Uterus (tissue), 4 donors: Measurements from ENCODE around the gene THAP9. TPM values are rescaled to one million over a fixed set of nuclear protein-coding genes. Genes with fewer than 3 reads are reported as not detected.

Source experiments
- DNase-seq, 2 donors: peaks; one replicate each; pipeline ENCODE4 v3.0.0-alpha.2; 2019 to 2020
- H3K27ac ChIP-seq, 2 donors: fragments of 200-600 bp; sonication (generic); 1 replicate in 1 of 2; 2 replicates in 1 of 2; pipeline ENCODE4 v1.5.1; 2016 to 2018
- H3K27me3 ChIP-seq, 2 donors: fragments of 200-600 bp; sonication (generic); one replicate each; pipeline ENCODE4 v1.5.1; 2018 to 2019; ENCODE audit warnings: control low read depth in 1 of 2
- H3K36me3 ChIP-seq, 2 donors: fragments of 200-600 bp; sonication (generic); one replicate each; pipeline ENCODE4 v1.5.1; 2019; ENCODE audit warnings: control low read depth in 1 of 2
- H3K4me1 ChIP-seq, 2 donors: fragments of 200-600 bp; sonication (generic); one replicate each; pipeline ENCODE4 v1.5.1; 2018 to 2019; ENCODE audit warnings: control low read depth in 1 of 2
- H3K4me3 ChIP-seq, 2 donors: fragments of 200-600 bp; sonication (generic); 1 replicate in 1 of 2; 2 replicates in 1 of 2; pipeline ENCODE4 v1.5.1; 2018 to 2019; ENCODE audit warnings: mild to moderate bottlenecking in 1 of 2
- H3K9me3 ChIP-seq, 2 donors: fragments of 200-600 bp; sonication (generic); one replicate each; pipeline ENCODE4 v1.5.1; 2019; ENCODE audit warnings: control low read depth in 1 of 2
- CTCF ChIP-seq, 4 experiments: fragments of 200-600 bp in 2 of 4; fragments of 450-650 bp in 2 of 4; sonication (generic) in 2 of 4; IDR thresholded peaks; one replicate each; pipeline ENCODE4 v1.5.1; 2016 to 2019; ENCODE audit warnings: antibody characterized with exemption in 4 of 4, mild to moderate bottlenecking in 2 of 4, moderate library complexity in 1 of 4
- POLR2A ChIP-seq, 2 donors: fragments of 450-650 bp; IDR thresholded peaks; one replicate each; pipeline ENCODE4 v1.6.1; 2016; ENCODE audit warnings: antibody characterized with exemption in 2 of 2, mild to moderate bottlenecking in 1 of 2, moderate library complexity in 1 of 2
- intact Hi-C: fragments of 100-400 bp; cut with DNase I; formaldehyde crosslinking; loops from one replicate; pipeline ENCODE4 v1.15.1; 2023; ENCODE audit warnings: low total_unique reads
- total RNA-seq, 4 donors: library from RNA; depleted of rRNA in 3 of 4; stranded (reverse); fragments of >200 nt in 3 of 4; gene quantifications; one replicate each; pipeline versions ENCODE4 v1.1.0 to v1.2.4, GENCODE V29; 2014 to 2023
- donor health status: DM: yes; HTN: yes; CAD: no.

Gene THAP9
- total RNA-seq, 4 donors from 2014 or later, result 2.3 to 26.9 (median 6.5) TPM

- TF ChIP-seq CTCF (IDR thresholded peaks at IDR 0.05) (no peak), POLR2A (IDR thresholded peaks at IDR 0.05) (no peak)
- H3K36me3 ChIP-seq, result no peaks in the 10 kb centered on the region
Observed at GRCh38 chr4:82939414-82939813, 38.9 kb downstream of the THAP9 start.

GRCh38 chr4:82947498-82947897 lies 47.0 kb downstream of the THAP9 start:
- no peaks in the 10 kb centered on the region for H3K27me3 ChIP-seq
- H3K36me3 ChIP-seq, result no peaks in the 10 kb centered on the region
- intact Hi-C loops, result no loop called here
- no peak for DNase-seq
- H3K4me1 ChIP-seq, result no peaks in the 10 kb centered on the region
- no peaks in the 10 kb centered on the region for H3K9me3 ChIP-seq
- no peak for TF ChIP-seq POLR2A (IDR thresholded peaks at IDR 0.05)
- TF ChIP-seq CTCF (IDR thresholded peaks at IDR 0.05), result no peak
- no peak overlapping the region for H3K27ac ChIP-seq
- no peak overlapping the region for H3K4me3 ChIP-seq

More at GRCh38 chr4:82939414-82939813, 38.9 kb downstream of the THAP9 start:
- H3K27ac ChIP-seq, result no peak overlapping the region
- no peaks in the 10 kb centered on the region for H3K4me1 ChIP-seq
- intact Hi-C loops, result no loop called here
- no peaks in the 10 kb centered on the region for H3K27me3 ChIP-seq
- DNase-seq, result no peak
- H3K9me3 ChIP-seq, result no peaks in the 10 kb centered on the region
- H3K4me3 ChIP-seq, result no peak overlapping the region

GRCh38 chr4:82948647-82949204 lies 48.2 kb downstream of the THAP9 start:
- H3K9me3 ChIP-seq, result no peaks in the 10 kb centered on the region
- no peaks in the 10 kb centered on the region for H3K36me3 ChIP-seq
- H3K27ac ChIP-seq, result no peak overlapping the region
- no peak for DNase-seq
- H3K4me1 ChIP-seq, result no peaks in the 10 kb centered on the region
- H3K4me3 ChIP-seq, result no peak overlapping the region
- no peaks in the 10 kb centered on the region for H3K27me3 ChIP-seq
- intact Hi-C loops, result no loop called here
- TF ChIP-seq CTCF (IDR thresholded peaks at IDR 0.05) (no peak), POLR2A (IDR thresholded peaks at IDR 0.05) (no peak)

- Histone ChIP-seq H3K27ac (no peak overlapping the region), H3K36me3 (no peaks in the 10 kb centered on the region), H3K27me3 (no peaks in the 10 kb centered on the region), H3K4me1 (no peaks in the 10 kb centered on the region), H3K9me3 (no peaks in the 10 kb centered on the region), H3K4me3 (no peak overlapping the region)
- TF ChIP-seq POLR2A (IDR thresholded peaks at IDR 0.05), result no peak
- DNase-seq, result no peak
- intact Hi-C loops, result no loop called here
Observed at GRCh38 chr4:82951196-82951595, 50.7 kb downstream of the THAP9 start.

- Histone ChIP-seq H3K27me3 (no peaks in the 10 kb centered on the region), H3K27ac (no peak overlapping the region), H3K4me1 (no peaks in the 10 kb centered on the region), H3K36me3 (no peaks in the 10 kb centered on the region), H3K4me3 (no peak overlapping the region), H3K9me3 (no peaks in the 10 kb centered on the region)
- no peak for TF ChIP-seq CTCF (IDR thresholded peaks at IDR 0.05)
- no peak for TF ChIP-seq POLR2A (IDR thresholded peaks at IDR 0.05)
- no peak for DNase-seq
- intact Hi-C loops, result no loop called here
Observed at GRCh38 chr4:82954212-82954611, 53.7 kb downstream of the THAP9 start.

- Histone ChIP-seq H3K27me3 (no peaks in the 10 kb centered on the region), H3K36me3 (no peaks in the 10 kb centered on the region), H3K4me3 (no peak overlapping the region), H3K9me3 (no peaks in the 10 kb centered on the region), H3K27ac (no peak overlapping the region), H3K4me1 (no peaks in the 10 kb centered on the region)
- no peak for DNase-seq
- intact Hi-C loops, result no loop called here
- no peak for TF ChIP-seq POLR2A (IDR thresholded peaks at IDR 0.05)
- no peak for TF ChIP-seq CTCF (IDR thresholded peaks at IDR 0.05)
Observed at GRCh38 chr4:82957045-82957444, 56.5 kb downstream of the THAP9 start.
